Measurements from ENCODE around the gene PCNX2.

Gene PCNX2

DNA sequence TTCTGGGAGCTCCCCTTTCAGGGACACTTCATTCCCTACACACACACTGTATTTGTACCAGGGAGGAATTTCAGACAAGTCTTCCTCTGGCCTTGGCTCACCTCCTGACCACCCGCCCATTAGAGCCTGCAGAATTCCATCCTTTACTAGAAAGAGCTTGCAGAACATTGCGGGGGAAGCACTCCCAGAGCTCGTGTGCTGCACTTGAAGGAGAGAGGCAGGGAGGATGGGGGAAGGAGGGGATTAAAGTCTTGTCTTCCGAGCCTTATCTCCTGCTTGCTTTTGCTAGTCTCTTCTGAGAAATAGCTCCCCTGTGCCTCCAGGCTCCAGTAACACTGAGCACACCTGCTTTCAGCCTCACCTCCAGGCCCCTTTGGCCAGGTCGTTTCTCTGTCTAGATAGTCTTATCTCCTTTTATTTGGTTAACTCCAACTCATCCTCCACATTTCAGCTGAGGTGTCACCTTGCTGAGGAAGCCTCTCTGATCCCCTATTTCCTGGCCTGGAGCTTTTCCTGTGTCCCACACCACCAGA is 62.0 kb downstream of the PCNX2 start:
- Histone ChIP-seq H3K27ac (ENCODE audit: insufficient read depth, low read length, poor library complexity, severe bottlenecking) (no peak overlapping the region), H3K4me3 (ENCODE audit: insufficient read depth, low read depth, low read length, poor library complexity, severe bottlenecking) (no peak overlapping the region), H3K36me3 (ENCODE audit: control insufficient read depth, insufficient read depth, low read length) (peaks cover 6% of the 10 kb centered on the region), H3K27me3 (replicated peaks; ENCODE audit: control insufficient read depth, insufficient read depth, low read length, poor library complexity, severe bottlenecking) (no peaks in the 10 kb centered on the region), H3K9me3 (ENCODE audit: control insufficient read depth, low read length) (no peaks in the 10 kb centered on the region), H3K4me1 (ENCODE audit: control insufficient read depth, insufficient read depth, low read length, poor library complexity, severe bottlenecking) (no peaks in the 10 kb centered on the region)
- no peak for DNase-seq

GRCh38 chr1:233230011-233230410 is 65.5 kb downstream of the PCNX2 start:
- H3K27ac ChIP-seq (ENCODE audit: insufficient read depth, low read length, poor library complexity, severe bottlenecking): no peak overlapping the region
- H3K9me3 ChIP-seq (ENCODE audit: control insufficient read depth, low read length): no peaks in the 10 kb centered on the region
- H3K4me3 ChIP-seq (ENCODE audit: insufficient read depth, low read depth, low read length, poor library complexity, severe bottlenecking): no peak overlapping the region
- H3K36me3 ChIP-seq (ENCODE audit: control insufficient read depth, insufficient read depth, low read length): peaks cover 4% of the 10 kb centered on the region
- no peaks in the 10 kb centered on the region for H3K27me3 ChIP-seq (replicated peaks; ENCODE audit: control insufficient read depth, insufficient read depth, low read length, poor library complexity, severe bottlenecking)
- no peaks in the 10 kb centered on the region for H3K4me1 ChIP-seq (ENCODE audit: control insufficient read depth, insufficient read depth, low read length, poor library complexity, severe bottlenecking)
- no peak for DNase-seq

DNA sequence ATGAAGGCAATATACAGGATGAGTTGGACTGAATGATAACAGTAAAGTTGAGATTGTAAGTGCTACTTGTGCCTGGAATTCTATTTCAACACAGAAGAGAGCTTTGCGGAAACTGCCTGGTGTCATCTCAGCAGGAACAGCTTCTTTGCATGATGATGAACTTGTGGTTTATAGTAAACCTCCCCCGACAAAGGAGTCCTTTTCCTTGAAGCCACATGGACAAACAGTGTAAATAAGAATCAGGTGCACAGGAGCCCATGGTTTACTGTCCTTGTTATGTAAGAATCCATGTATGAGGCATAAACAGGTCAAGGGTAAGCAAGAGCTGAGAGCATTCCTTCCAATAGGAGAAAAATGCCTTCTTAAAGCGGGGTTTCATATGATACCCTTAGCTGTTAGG is 66.2 kb downstream of the PCNX2 start:
- Histone ChIP-seq H3K4me3 (ENCODE audit: insufficient read depth, low read depth, low read length, poor library complexity, severe bottlenecking) (no peak overlapping the region), H3K4me1 (ENCODE audit: control insufficient read depth, insufficient read depth, low read length, poor library complexity, severe bottlenecking) (no peaks in the 10 kb centered on the region), H3K27me3 (replicated peaks; ENCODE audit: control insufficient read depth, insufficient read depth, low read length, poor library complexity, severe bottlenecking) (no peaks in the 10 kb centered on the region), H3K9me3 (ENCODE audit: control insufficient read depth, low read length) (no peaks in the 10 kb centered on the region), H3K27ac (ENCODE audit: insufficient read depth, low read length, poor library complexity, severe bottlenecking) (no peak overlapping the region), H3K36me3 (ENCODE audit: control insufficient read depth, insufficient read depth, low read length) (peaks cover 4% of the 10 kb centered on the region)
- no peak for DNase-seq

GRCh38 chr1:233227930-233228465 is 67.5 kb downstream of the PCNX2 start:
- Histone ChIP-seq H3K4me1 (ENCODE audit: control insufficient read depth, insufficient read depth, low read length, poor library complexity, severe bottlenecking) (no peaks in the 10 kb centered on the region), H3K27ac (ENCODE audit: insufficient read depth, low read length, poor library complexity, severe bottlenecking) (no peak overlapping the region), H3K27me3 (replicated peaks; ENCODE audit: control insufficient read depth, insufficient read depth, low read length, poor library complexity, severe bottlenecking) (no peaks in the 10 kb centered on the region), H3K4me3 (ENCODE audit: insufficient read depth, low read depth, low read length, poor library complexity, severe bottlenecking) (no peak overlapping the region), H3K9me3 (ENCODE audit: control insufficient read depth, low read length) (no peaks in the 10 kb centered on the region), H3K36me3 (ENCODE audit: control insufficient read depth, insufficient read depth, low read length) (peaks cover 4% of the 10 kb centered on the region)
- no peak for DNase-seq

GRCh38 chr1:233224311-233224710 is 71.2 kb downstream of the PCNX2 start:
- no peak for DNase-seq
- no peak overlapping the region for H3K4me3 ChIP-seq (ENCODE audit: insufficient read depth, low read depth, low read length, poor library complexity, severe bottlenecking)
- H3K27ac ChIP-seq (ENCODE audit: insufficient read depth, low read length, poor library complexity, severe bottlenecking): no peak overlapping the region
- H3K4me1 ChIP-seq (ENCODE audit: control insufficient read depth, insufficient read depth, low read length, poor library complexity, severe bottlenecking): no peaks in the 10 kb centered on the region
- H3K36me3 ChIP-seq (ENCODE audit: control insufficient read depth, insufficient read depth, low read length): peaks cover 10% of the 10 kb centered on the region
- H3K9me3 ChIP-seq (ENCODE audit: control insufficient read depth, low read length): no peaks in the 10 kb centered on the region
- no peaks in the 10 kb centered on the region for H3K27me3 ChIP-seq (replicated peaks; ENCODE audit: control insufficient read depth, insufficient read depth, low read length, poor library complexity, severe bottlenecking)

- no peak for DNase-seq
- Histone ChIP-seq H3K36me3 (ENCODE audit: control insufficient read depth, insufficient read depth, low read length) (peaks cover 5% of the 10 kb centered on the region), H3K4me3 (ENCODE audit: insufficient read depth, low read depth, low read length, poor library complexity, severe bottlenecking) (no peak overlapping the region), H3K9me3 (ENCODE audit: control insufficient read depth, low read length) (no peaks in the 10 kb centered on the region), H3K27me3 (replicated peaks; ENCODE audit: control insufficient read depth, insufficient read depth, low read length, poor library complexity, severe bottlenecking) (no peaks in the 10 kb centered on the region), H3K27ac (ENCODE audit: insufficient read depth, low read length, poor library complexity, severe bottlenecking) (no peak overlapping the region), H3K4me1 (ENCODE audit: control insufficient read depth, insufficient read depth, low read length, poor library complexity, severe bottlenecking) (no peaks in the 10 kb centered on the region)
Observed at GRCh38 chr1:233217832-233218231, 77.7 kb downstream of the PCNX2 start.

DNA sequence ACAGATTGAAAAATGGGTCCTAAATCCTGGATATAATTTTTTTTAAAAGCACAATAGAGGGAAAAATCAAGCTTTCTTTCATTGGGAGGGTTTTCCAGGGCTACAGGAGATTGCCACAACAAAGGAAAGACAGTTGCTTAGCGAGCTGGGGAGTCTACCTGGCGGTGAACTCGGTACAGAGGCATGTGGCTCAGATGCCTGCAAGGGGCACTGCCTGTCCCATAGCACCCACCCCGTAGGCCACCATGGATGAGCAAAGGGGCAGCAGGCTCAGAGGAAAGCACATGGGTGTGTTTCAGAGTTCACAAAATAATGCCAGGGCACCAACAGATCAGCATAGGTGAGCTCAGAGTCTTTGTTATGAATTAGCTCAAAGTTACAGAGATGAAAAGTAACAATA is 79.5 kb downstream of the PCNX2 start:
- H3K4me1 ChIP-seq (ENCODE audit: control insufficient read depth, insufficient read depth, low read length, poor library complexity, severe bottlenecking): no peaks in the 10 kb centered on the region
- DNase-seq: no peak
- H3K36me3 ChIP-seq (ENCODE audit: control insufficient read depth, insufficient read depth, low read length): peaks cover 2% of the 10 kb centered on the region
- no peaks in the 10 kb centered on the region for H3K27me3 ChIP-seq (replicated peaks; ENCODE audit: control insufficient read depth, insufficient read depth, low read length, poor library complexity, severe bottlenecking)
- H3K4me3 ChIP-seq (ENCODE audit: insufficient read depth, low read depth, low read length, poor library complexity, severe bottlenecking): no peak overlapping the region
- no peak overlapping the region for H3K27ac ChIP-seq (ENCODE audit: insufficient read depth, low read length, poor library complexity, severe bottlenecking)
- H3K9me3 ChIP-seq (ENCODE audit: control insufficient read depth, low read length): no peaks in the 10 kb centered on the region

GRCh38 chr1:233215135-233215760 is 80.3 kb downstream of the PCNX2 start:
- no peak for DNase-seq
- Histone ChIP-seq H3K4me3 (ENCODE audit: insufficient read depth, low read depth, low read length, poor library complexity, severe bottlenecking) (no peak overlapping the region), H3K27ac (ENCODE audit: insufficient read depth, low read length, poor library complexity, severe bottlenecking) (no peak overlapping the region), H3K9me3 (ENCODE audit: control insufficient read depth, low read length) (no peaks in the 10 kb centered on the region), H3K36me3 (ENCODE audit: control insufficient read depth, insufficient read depth, low read length) (peaks cover 4% of the 10 kb centered on the region), H3K4me1 (ENCODE audit: control insufficient read depth, insufficient read depth, low read length, poor library complexity, severe bottlenecking) (no peaks in the 10 kb centered on the region), H3K27me3 (replicated peaks; ENCODE audit: control insufficient read depth, insufficient read depth, low read length, poor library complexity, severe bottlenecking) (no peaks in the 10 kb centered on the region)

GRCh38 chr1:233211595-233211994 is 83.9 kb downstream of the PCNX2 start:
- Histone ChIP-seq H3K4me3 (ENCODE audit: insufficient read depth, low read depth, low read length, poor library complexity, severe bottlenecking) (no peak overlapping the region), H3K36me3 (ENCODE audit: control insufficient read depth, insufficient read depth, low read length) (peaks cover 13% of the 10 kb centered on the region)
- DNase-seq: no peak

DNA sequence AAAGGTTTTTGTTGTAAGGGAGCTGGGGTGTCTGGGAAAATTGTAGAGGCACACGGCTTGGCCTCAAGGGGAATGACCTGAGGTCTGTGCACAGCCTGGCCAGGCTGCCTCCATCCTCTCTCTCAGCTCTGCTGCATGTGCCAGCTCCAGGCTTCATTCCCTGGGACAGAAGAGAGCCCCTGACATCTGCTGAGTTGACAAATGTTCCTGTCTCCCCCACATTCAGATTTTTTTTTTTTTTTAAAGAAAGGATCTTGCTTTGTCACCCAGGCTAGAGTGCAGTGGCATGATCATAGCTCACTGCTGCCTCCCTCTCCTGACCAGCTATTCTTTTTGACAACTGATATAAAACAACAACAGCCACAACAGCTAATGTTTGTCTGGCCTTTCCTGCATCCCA is 84.4 kb downstream of the PCNX2 start:
- DNase-seq: no peak
- no peaks in the 10 kb centered on the region for H3K4me1 ChIP-seq (ENCODE audit: control insufficient read depth, insufficient read depth, low read length, poor library complexity, severe bottlenecking)
- H3K4me3 ChIP-seq (ENCODE audit: insufficient read depth, low read depth, low read length, poor library complexity, severe bottlenecking): no peak overlapping the region
- H3K27ac ChIP-seq (ENCODE audit: insufficient read depth, low read length, poor library complexity, severe bottlenecking): no peak overlapping the region
- H3K36me3 ChIP-seq (ENCODE audit: control insufficient read depth, insufficient read depth, low read length): peaks cover 13% of the 10 kb centered on the region
- no peaks in the 10 kb centered on the region for H3K27me3 ChIP-seq (replicated peaks; ENCODE audit: control insufficient read depth, insufficient read depth, low read length, poor library complexity, severe bottlenecking)
- no peaks in the 10 kb centered on the region for H3K9me3 ChIP-seq (ENCODE audit: control insufficient read depth, low read length)

More at GRCh38 chr1:233211595-233211994, 83.9 kb downstream of the PCNX2 start:
- H3K27ac ChIP-seq (ENCODE audit: insufficient read depth, low read length, poor library complexity, severe bottlenecking): no peak overlapping the region
- H3K9me3 ChIP-seq (ENCODE audit: control insufficient read depth, low read length): no peaks in the 10 kb centered on the region
- H3K27me3 ChIP-seq (replicated peaks; ENCODE audit: control insufficient read depth, insufficient read depth, low read length, poor library complexity, severe bottlenecking): no peaks in the 10 kb centered on the region
- no peaks in the 10 kb centered on the region for H3K4me1 ChIP-seq (ENCODE audit: control insufficient read depth, insufficient read depth, low read length, poor library complexity, severe bottlenecking)
